ENCODE data around the gene CNTNAP5.

DNA sequence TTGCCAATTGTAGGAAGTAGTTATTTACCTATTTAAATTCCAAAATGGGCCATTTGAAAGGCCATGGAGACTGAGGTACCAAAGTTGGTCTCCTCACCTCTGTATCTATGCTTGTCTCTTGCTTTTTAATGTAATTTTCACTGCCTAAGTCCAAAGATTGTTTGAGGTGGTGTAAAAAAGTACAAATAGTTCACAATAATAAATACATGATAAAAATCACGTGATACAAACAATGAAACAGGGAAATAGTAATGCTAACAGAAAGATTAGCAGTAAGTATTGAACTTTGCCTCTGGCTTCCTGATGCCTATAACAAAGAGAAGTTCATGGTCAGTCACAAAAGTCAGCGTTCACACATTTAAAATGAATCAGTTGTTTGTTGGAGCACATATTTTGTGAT is 67.6 kb downstream of the CNTNAP5 start:
- TF ChIP-seq, protein P1, sequence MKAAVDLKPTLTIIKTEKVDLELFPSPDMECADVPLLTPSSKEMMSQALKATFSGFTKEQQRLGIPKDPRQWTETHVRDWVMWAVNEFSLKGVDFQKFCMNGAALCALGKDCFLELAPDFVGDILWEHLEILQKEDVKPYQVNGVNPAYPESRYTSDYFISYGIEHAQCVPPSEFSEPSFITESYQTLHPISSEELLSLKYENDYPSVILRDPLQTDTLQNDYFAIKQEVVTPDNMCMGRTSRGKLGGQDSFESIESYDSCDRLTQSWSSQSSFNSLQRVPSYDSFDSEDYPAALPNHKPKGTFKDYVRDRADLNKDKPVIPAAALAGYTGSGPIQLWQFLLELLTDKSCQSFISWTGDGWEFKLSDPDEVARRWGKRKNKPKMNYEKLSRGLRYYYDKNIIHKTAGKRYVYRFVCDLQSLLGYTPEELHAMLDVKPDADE (conservative IDR thresholded peaks at IDR 0.05; ENCODE audit: control insufficient read depth, low read depth, low read length), result no peak
- TF ChIP-seq, protein P2, sequence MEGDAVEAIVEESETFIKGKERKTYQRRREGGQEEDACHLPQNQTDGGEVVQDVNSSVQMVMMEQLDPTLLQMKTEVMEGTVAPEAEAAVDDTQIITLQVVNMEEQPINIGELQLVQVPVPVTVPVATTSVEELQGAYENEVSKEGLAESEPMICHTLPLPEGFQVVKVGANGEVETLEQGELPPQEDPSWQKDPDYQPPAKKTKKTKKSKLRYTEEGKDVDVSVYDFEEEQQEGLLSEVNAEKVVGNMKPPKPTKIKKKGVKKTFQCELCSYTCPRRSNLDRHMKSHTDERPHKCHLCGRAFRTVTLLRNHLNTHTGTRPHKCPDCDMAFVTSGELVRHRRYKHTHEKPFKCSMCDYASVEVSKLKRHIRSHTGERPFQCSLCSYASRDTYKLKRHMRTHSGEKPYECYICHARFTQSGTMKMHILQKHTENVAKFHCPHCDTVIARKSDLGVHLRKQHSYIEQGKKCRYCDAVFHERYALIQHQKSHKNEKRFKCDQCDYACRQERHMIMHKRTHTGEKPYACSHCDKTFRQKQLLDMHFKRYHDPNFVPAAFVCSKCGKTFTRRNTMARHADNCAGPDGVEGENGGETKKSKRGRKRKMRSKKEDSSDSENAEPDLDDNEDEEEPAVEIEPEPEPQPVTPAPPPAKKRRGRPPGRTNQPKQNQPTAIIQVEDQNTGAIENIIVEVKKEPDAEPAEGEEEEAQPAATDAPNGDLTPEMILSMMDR (IDR thresholded peaks at IDR 0.05 in 2 of 3, conservative IDR thresholded peaks at IDR 0.05 in 1 of 3; ENCODE audit: insufficient read depth in 2 of 3, low read depth in 1 of 3, low read length in 3 of 3), result no peak
- TF ChIP-seq SREBF2 (CRISPR knock-in tag; IDR thresholded peaks at IDR 0.05) (no peak), SP1 (CRISPR knock-in tag; IDR thresholded peaks at IDR 0.05) (no peak), EZH2 (IDR thresholded peaks at IDR 0.05; ENCODE audit: borderline replicate concordance, low read depth, low read length) (no peak), ATF1 (CRISPR knock-in tag; IDR thresholded peaks at IDR 0.05) (no peak), ATF1 (tag; IDR thresholded peaks at IDR 0.05) (no peak), L3MBTL2 (IDR thresholded peaks at IDR 0.05) (no peak), ZC3H11A (IDR thresholded peaks at IDR 0.05; ENCODE audit: low read depth, low read length) (no peak)
- TF ChIP-seq, protein P3, sequence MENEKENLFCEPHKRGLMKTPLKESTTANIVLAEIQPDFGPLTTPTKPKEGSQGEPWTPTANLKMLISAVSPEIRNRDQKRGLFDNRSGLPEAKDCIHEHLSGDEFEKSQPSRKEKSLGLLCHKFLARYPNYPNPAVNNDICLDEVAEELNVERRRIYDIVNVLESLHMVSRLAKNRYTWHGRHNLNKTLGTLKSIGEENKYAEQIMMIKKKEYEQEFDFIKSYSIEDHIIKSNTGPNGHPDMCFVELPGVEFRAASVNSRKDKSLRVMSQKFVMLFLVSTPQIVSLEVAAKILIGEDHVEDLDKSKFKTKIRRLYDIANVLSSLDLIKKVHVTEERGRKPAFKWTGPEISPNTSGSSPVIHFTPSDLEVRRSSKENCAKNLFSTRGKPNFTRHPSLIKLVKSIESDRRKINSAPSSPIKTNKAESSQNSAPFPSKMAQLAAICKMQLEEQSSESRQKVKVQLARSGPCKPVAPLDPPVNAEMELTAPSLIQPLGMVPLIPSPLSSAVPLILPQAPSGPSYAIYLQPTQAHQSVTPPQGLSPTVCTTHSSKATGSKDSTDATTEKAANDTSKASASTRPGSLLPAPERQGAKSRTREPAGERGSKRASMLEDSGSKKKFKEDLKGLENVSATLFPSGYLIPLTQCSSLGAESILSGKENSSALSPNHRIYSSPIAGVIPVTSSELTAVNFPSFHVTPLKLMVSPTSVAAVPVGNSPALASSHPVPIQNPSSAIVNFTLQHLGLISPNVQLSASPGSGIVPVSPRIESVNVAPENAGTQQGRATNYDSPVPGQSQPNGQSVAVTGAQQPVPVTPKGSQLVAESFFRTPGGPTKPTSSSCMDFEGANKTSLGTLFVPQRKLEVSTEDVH (IDR thresholded peaks at IDR 0.05; ENCODE audit: low read depth, partially characterized antibody), result no peak
- TF ChIP-seq, protein P4, sequence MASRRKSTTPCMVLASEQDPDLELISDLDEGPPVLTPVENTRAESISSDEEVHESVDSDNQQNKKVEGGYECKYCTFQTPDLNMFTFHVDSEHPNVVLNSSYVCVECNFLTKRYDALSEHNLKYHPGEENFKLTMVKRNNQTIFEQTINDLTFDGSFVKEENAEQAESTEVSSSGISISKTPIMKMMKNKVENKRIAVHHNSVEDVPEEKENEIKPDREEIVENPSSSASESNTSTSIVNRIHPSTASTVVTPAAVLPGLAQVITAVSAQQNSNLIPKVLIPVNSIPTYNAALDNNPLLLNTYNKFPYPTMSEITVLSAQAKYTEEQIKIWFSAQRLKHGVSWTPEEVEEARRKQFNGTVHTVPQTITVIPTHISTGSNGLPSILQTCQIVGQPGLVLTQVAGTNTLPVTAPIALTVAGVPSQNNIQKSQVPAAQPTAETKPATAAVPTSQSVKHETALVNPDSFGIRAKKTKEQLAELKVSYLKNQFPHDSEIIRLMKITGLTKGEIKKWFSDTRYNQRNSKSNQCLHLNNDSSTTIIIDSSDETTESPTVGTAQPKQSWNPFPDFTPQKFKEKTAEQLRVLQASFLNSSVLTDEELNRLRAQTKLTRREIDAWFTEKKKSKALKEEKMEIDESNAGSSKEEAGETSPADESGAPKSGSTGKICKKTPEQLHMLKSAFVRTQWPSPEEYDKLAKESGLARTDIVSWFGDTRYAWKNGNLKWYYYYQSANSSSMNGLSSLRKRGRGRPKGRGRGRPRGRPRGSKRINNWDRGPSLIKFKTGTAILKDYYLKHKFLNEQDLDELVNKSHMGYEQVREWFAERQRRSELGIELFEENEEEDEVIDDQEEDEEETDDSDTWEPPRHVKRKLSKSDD (conservative IDR thresholded peaks at IDR 0.05; ENCODE audit: low read length), result no peak

All from K562 (cell line).